Peyer's patch (tissue), 4 donors: ENCODE measurements around the gene IGDCC3. TPM values are rescaled to one million over a fixed set of nuclear protein-coding genes. Genes with fewer than 3 reads are reported as not detected.

Experiments used
- DNase-seq, 3 donors: peaks; one replicate each; pipeline ENCODE4 v3.0.0-alpha.2; 2017 to 2019
- H3K27ac ChIP-seq, 4 donors: fragments of 200-600 bp; sonication (generic); one replicate each; pipeline ENCODE4 v1.5.1; 2016 to 2019
- H3K27me3 ChIP-seq, 2 donors: fragments of 200-600 bp; sonication (generic); one replicate each; pipeline ENCODE4 v1.5.1; 2019
- H3K36me3 ChIP-seq, 3 donors: fragments of 200-600 bp; sonication (generic); one replicate each; pipeline ENCODE4 v1.5.1; 2016 to 2019
- H3K4me1 ChIP-seq, 4 donors: fragments of 200-600 bp; sonication (generic); one replicate each; pipeline ENCODE4 v1.5.1; 2016 to 2019
- H3K4me3 ChIP-seq, 4 donors: fragments of 200-600 bp; sonication (generic); 1 replicate in 3 of 4; 2 replicates in 1 of 4; pipeline ENCODE4 v1.5.1; 2016 to 2019; ENCODE audit warnings: mild to moderate bottlenecking in 1 of 4
- H3K9me3 ChIP-seq, 4 donors: fragments of 200-600 bp; sonication (generic); one replicate each; pipeline ENCODE4 v1.5.1; 2016 to 2019; ENCODE audit warnings: mild to moderate bottlenecking in 1 of 4
- CTCF ChIP-seq, 6 experiments: fragments of 450-650 bp in 4 of 6; fragments of 200-600 bp in 2 of 6; sonication (generic) in 1 of 6; IDR thresholded peaks; one replicate each; pipeline ENCODE4 v1.5.1; 2017 to 2019; ENCODE audit warnings: antibody characterized with exemption in 6 of 6, mild to moderate bottlenecking in 3 of 6, moderate library complexity in 1 of 6
- POLR2A ChIP-seq, 2 donors: fragments of 450-650 bp; IDR thresholded peaks; one replicate each; pipeline ENCODE4 v1.5.1; 2017; ENCODE audit warnings: antibody characterized with exemption in 2 of 2, mild to moderate bottlenecking in 2 of 2, moderate library complexity in 2 of 2
- total RNA-seq, 4 donors: library from RNA; depleted of rRNA; stranded (reverse); fragments of >200 nt; gene quantifications; one replicate each; pipeline ENCODE4 v1.1.0, GENCODE V29; 2016

The IGDCC3 gene
- total RNA-seq, 4 donors from 2014 or later = not detected

DNA sequence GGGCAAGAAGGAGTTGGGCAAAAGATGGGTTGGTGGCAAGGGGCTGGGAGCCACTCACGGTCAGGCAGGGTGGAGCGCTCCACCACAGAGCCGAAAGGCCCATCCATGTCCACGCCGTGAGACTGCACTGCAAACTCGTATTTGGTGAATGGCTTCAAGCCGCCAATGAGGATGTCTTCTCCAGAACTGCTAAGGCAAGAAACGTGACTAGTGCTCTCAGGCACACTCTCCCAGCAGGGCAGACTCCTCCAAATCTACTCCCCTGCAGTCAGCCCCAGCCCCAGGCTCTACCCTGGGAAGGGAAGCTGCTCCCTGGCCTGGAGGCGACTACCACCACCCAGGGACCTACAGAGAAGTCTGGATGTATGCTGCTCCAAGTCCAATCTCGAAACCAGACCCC, 11.4 kb upstream of the IGDCC3 start:
- peaks cover 0 to 14% (median 0%) of the 10 kb centered on the region in 4 donors for H3K4me1 ChIP-seq
- no peak for TF ChIP-seq POLR2A (IDR thresholded peaks at IDR 0.05)
- no peak for TF ChIP-seq CTCF (IDR thresholded peaks at IDR 0.05)
- no peaks in the 10 kb centered on the region for H3K27me3 ChIP-seq
- no peak overlapping the region for H3K27ac ChIP-seq
- no peaks in the 10 kb centered on the region for H3K36me3 ChIP-seq
- no peak overlapping the region for H3K4me3 ChIP-seq
- DNase-seq = no peak
- no peaks in the 10 kb centered on the region for H3K9me3 ChIP-seq

DNA sequence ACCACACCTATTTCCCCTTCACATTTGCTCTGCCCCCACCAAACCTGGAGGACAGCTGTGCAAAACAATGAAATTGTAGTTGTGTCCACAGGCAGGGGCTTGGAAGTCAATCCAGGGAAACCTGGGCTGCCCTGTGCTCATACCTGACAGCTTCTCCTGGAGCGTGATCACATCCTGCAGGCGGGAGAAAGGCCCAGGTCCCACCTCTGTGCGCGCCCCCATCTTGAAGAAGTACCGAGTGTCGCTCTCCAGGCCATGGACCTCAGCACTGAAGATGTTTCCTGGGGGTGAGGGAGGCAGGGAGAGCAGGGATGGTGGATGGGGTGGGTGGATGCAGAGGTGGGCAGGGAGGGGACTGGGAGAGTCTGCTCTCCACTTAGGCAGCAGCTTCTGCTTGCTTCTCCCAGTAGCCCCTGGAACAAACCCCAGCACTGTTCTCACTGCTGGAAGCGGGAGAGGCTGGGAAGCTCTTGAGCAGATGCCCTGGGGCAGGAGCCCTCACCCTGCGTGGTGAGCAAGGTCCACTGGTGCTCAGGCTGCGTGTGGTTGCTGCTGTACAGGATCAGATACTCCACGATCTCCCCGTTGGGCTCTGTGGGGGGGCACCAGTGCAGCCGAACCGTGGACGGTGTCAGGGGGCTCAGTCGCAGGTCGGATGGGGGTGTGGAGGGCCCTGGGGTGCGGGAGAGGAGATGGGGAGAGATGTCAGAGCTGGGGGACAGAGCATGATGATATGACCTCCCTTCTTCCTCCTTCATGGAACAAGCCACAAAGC, 10.7 kb upstream of the IGDCC3 start:
- Histone ChIP-seq H3K9me3 (no peaks in the 10 kb centered on the region), H3K27me3 (no peaks in the 10 kb centered on the region), H3K27ac (no peak overlapping the region), H3K4me3 (no peak overlapping the region), H3K4me1 (peaks cover 0 to 14% (median 0%) of the 10 kb centered on the region in 4 donors), H3K36me3 (no peaks in the 10 kb centered on the region)
- TF ChIP-seq CTCF (IDR thresholded peaks at IDR 0.05) (no peak), POLR2A (IDR thresholded peaks at IDR 0.05) (no peak)
- DNase-seq = no peak

- no peak for TF ChIP-seq CTCF (IDR thresholded peaks at IDR 0.05)
- Histone ChIP-seq H3K4me3 (no peak overlapping the region), H3K27me3 (no peaks in the 10 kb centered on the region), H3K9me3 (no peaks in the 10 kb centered on the region), H3K36me3 (no peaks in the 10 kb centered on the region), H3K27ac (no peak overlapping the region), H3K4me1 (peaks cover 0 to 14% (median 0%) of the 10 kb centered on the region in 4 donors)
- no peak for DNase-seq
Measured at GRCh38 chr15:65386886-65387285, 9.1 kb upstream of the IGDCC3 start.

DNA sequence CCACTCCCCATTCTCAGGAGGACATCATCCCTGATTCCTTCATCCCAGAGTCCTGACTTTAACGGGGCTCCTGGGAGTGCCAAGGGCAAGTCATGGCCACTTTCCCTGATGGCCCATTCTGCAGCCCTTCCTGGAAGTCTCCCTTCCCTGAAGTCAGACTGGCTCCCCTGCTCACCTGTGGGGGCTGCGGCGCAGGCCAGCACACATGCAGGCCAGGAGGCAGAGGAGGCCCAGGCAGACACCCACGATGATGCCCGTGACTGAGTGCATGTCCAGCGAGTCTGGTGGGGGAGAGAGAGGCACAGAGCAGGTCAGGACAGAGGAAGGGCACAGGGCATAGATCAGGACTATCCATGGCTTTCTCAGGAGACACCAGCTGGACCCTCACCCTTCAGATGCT, 8.6 kb upstream of the IGDCC3 start:
- Histone ChIP-seq H3K36me3 (no peaks in the 10 kb centered on the region), H3K4me1 (peaks cover 0 to 14% (median 0%) of the 10 kb centered on the region in 4 donors), H3K4me3 (no peak overlapping the region), H3K9me3 (no peaks in the 10 kb centered on the region), H3K27me3 (no peaks in the 10 kb centered on the region), H3K27ac (no peak overlapping the region)
- no peak for DNase-seq
- TF ChIP-seq CTCF (IDR thresholded peaks at IDR 0.05) (no peak), POLR2A (IDR thresholded peaks at IDR 0.05) (no peak)

DNA sequence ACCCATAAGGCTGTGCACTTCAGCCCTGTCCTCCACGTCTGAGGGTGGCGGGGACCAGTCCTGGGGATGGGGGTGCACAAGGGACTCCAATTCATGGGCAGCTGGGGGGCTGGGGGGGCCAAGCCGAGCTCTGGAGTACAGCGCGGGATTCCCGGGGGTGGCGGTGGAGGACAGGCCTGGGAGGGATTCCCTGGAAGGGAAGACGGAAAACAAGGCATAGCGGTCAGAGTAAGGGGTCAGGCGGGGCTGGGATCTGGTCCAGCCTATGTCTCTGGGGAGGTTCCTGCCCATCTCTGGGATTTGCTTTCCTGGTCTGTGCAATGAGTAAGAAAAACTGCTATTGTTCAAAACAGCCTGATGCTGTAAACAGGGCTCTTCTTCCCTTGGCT, 8.1 kb upstream of the IGDCC3 start:
- H3K4me1 ChIP-seq = peaks cover 0 to 14% (median 0%) of the 10 kb centered on the region in 4 donors
- no peak for DNase-seq
- H3K36me3 ChIP-seq = no peaks in the 10 kb centered on the region
- no peaks in the 10 kb centered on the region for H3K27me3 ChIP-seq
- TF ChIP-seq CTCF (IDR thresholded peaks at IDR 0.05) = no peak
- TF ChIP-seq POLR2A (IDR thresholded peaks at IDR 0.05) = no peak
- H3K27ac ChIP-seq = peak overlapping the region in 1 of 4 donors; percentile 3
- H3K4me3 ChIP-seq = peak overlapping the region in 1 of 4 donors; percentile 45
- H3K9me3 ChIP-seq = no peaks in the 10 kb centered on the region
